ENCODE data around the gene OR2M7. TPM values are rescaled to one million over a fixed set of nuclear protein-coding genes. Genes with fewer than 3 reads are reported as not detected.

The OR2M7 gene
- polyA plus RNA-seq, 2 of the 4 experiments (the other 2 are of a cell fraction): not detected

DNA sequence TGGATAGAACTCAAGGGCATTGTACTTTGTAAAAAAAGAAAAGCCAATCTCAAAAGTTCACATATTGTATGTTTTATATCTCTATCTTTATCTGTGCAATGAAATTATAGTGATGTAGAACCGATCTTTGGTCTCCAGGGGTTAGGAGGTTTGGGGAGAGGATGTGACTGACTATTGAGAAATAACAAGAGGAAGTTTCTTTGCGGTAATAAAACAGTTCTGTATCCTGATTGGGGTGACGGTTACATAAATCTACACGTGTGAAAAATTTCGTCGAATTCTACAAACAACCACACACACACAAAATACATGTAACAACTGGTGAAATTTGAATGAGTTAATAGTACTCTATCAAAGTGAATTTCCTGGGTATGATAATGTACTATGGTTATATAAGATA, 36.0 kb downstream of the OR2M7 start (continued):
- TF ChIP-seq, protein P1, sequence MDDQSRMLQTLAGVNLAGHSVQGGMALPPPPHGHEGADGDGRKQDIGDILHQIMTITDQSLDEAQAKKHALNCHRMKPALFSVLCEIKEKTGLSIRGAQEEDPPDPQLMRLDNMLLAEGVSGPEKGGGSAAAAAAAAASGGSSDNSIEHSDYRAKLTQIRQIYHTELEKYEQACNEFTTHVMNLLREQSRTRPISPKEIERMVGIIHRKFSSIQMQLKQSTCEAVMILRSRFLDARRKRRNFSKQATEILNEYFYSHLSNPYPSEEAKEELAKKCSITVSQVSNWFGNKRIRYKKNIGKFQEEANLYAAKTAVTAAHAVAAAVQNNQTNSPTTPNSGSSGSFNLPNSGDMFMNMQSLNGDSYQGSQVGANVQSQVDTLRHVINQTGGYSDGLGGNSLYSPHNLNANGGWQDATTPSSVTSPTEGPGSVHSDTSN (IDR thresholded peaks at IDR 0.05): no peak
- TF ChIP-seq, protein P2, sequence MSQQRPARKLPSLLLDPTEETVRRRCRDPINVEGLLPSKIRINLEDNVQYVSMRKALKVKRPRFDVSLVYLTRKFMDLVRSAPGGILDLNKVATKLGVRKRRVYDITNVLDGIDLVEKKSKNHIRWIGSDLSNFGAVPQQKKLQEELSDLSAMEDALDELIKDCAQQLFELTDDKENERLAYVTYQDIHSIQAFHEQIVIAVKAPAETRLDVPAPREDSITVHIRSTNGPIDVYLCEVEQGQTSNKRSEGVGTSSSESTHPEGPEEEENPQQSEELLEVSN (IDR thresholded peaks at IDR 0.05; ENCODE audit: borderline replicate concordance, low read depth): no peak
- no peak for TF ChIP-seq EHMT2 (IDR thresholded peaks at IDR 0.05; ENCODE audit: low read depth)
- TF ChIP-seq HEYL (CRISPR knock-in tag; IDR thresholded peaks at IDR 0.05): no peak

DNA sequence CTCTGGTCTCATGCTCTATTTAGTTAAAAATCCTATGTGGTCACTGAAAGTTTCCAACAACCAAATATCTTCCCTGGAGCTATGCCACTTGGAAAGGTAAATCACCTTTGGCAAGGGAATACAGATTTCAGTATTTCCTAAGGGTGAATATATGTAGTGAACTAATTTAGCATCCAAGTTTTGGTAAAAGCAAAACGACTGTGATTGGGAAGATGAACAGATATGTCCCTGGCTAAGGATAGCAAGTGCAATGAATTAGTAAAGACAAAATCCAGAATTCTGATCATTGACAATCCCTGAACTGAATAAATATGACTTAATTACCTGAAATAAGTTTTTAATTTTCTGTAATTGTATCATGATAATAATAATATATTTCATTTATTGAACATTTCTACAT, 46.5 kb downstream of the OR2M7 start, which contains the start of gene OR2T33:
TSS of gene OR2T33 (minus strand) at position 101 of the 400 bp plus-strand sequence. CDS start 4,162 bp downstream, outside the sequence.
- WGBS (ENCODE audit: missing lambda C conversion rate): 0% methylated on average over 1 of the region's 1 CpG
- Histone ChIP-seq H3K9me3 (no peaks in the 10 kb centered on the region), H3K4me3 (no peak within 1 kb of the TSS), H3K4me1 (no peaks in the 10 kb centered on the region), H3K27ac (no peak within 1 kb of the TSS), H3K4me2 (no peak within 1 kb of the TSS)
- POLR2A ChIA-PET: no interaction called here
- no peak for ATAC-seq
- CTCF ChIA-PET: no interaction called here
- no peak for FAIRE-seq
- DNase-seq (ENCODE audit: low read depth in 1 of 2, low spot score in 1 of 2): no peak
- TF ChIP-seq, protein P3, sequence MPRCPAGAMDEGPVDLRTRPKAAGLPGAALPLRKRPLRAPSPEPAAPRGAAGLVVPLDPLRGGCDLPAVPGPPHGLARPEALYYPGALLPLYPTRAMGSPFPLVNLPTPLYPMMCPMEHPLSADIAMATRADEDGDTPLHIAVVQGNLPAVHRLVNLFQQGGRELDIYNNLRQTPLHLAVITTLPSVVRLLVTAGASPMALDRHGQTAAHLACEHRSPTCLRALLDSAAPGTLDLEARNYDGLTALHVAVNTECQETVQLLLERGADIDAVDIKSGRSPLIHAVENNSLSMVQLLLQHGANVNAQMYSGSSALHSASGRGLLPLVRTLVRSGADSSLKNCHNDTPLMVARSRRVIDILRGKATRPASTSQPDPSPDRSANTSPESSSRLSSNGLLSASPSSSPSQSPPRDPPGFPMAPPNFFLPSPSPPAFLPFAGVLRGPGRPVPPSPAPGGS (IDR thresholded peaks at IDR 0.05): no peak
- TF ChIP-seq NR3C1 (IDR thresholded peaks at IDR 0.05): no peak
- TF ChIP-seq HEYL (CRISPR knock-in tag; IDR thresholded peaks at IDR 0.05): no peak
- TF ChIP-seq ZC3H11A (IDR thresholded peaks at IDR 0.05): no peak
- TF ChIP-seq FOSL2 (IDR thresholded peaks at IDR 0.05): no peak
- TF ChIP-seq FOSL2 (CRISPR knock-in tag; IDR thresholded peaks at IDR 0.05): no peak
- TF ChIP-seq MYC (IDR thresholded peaks at IDR 0.05; ENCODE audit: borderline replicate concordance, low read length): no peak
- TF ChIP-seq PHF8 (IDR thresholded peaks at IDR 0.05; ENCODE audit: borderline replicate concordance, low read depth): no peak
- TF ChIP-seq, protein P4, sequence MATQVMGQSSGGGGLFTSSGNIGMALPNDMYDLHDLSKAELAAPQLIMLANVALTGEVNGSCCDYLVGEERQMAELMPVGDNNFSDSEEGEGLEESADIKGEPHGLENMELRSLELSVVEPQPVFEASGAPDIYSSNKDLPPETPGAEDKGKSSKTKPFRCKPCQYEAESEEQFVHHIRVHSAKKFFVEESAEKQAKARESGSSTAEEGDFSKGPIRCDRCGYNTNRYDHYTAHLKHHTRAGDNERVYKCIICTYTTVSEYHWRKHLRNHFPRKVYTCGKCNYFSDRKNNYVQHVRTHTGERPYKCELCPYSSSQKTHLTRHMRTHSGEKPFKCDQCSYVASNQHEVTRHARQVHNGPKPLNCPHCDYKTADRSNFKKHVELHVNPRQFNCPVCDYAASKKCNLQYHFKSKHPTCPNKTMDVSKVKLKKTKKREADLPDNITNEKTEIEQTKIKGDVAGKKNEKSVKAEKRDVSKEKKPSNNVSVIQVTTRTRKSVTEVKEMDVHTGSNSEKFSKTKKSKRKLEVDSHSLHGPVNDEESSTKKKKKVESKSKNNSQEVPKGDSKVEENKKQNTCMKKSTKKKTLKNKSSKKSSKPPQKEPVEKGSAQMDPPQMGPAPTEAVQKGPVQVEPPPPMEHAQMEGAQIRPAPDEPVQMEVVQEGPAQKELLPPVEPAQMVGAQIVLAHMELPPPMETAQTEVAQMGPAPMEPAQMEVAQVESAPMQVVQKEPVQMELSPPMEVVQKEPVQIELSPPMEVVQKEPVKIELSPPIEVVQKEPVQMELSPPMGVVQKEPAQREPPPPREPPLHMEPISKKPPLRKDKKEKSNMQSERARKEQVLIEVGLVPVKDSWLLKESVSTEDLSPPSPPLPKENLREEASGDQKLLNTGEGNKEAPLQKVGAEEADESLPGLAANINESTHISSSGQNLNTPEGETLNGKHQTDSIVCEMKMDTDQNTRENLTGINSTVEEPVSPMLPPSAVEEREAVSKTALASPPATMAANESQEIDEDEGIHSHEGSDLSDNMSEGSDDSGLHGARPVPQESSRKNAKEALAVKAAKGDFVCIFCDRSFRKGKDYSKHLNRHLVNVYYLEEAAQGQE (IDR thresholded peaks at IDR 0.05): no peak
- TF ChIP-seq CEBPB (IDR thresholded peaks at IDR 0.05): no peak
- TF ChIP-seq, protein P5, sequence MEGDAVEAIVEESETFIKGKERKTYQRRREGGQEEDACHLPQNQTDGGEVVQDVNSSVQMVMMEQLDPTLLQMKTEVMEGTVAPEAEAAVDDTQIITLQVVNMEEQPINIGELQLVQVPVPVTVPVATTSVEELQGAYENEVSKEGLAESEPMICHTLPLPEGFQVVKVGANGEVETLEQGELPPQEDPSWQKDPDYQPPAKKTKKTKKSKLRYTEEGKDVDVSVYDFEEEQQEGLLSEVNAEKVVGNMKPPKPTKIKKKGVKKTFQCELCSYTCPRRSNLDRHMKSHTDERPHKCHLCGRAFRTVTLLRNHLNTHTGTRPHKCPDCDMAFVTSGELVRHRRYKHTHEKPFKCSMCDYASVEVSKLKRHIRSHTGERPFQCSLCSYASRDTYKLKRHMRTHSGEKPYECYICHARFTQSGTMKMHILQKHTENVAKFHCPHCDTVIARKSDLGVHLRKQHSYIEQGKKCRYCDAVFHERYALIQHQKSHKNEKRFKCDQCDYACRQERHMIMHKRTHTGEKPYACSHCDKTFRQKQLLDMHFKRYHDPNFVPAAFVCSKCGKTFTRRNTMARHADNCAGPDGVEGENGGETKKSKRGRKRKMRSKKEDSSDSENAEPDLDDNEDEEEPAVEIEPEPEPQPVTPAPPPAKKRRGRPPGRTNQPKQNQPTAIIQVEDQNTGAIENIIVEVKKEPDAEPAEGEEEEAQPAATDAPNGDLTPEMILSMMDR (IDR thresholded peaks at IDR 0.05): no peak
- TF ChIP-seq RNF2 (IDR thresholded peaks at IDR 0.05; ENCODE audit: borderline replicate concordance, low read depth): no peak
- TF ChIP-seq, protein P2 (IDR thresholded peaks at IDR 0.05; ENCODE audit: borderline replicate concordance, low read depth): no peak
- no peak for TF ChIP-seq CHD2 (IDR thresholded peaks at IDR 0.05; ENCODE audit: low read length, partially characterized antibody)
- TF ChIP-seq, protein P6, sequence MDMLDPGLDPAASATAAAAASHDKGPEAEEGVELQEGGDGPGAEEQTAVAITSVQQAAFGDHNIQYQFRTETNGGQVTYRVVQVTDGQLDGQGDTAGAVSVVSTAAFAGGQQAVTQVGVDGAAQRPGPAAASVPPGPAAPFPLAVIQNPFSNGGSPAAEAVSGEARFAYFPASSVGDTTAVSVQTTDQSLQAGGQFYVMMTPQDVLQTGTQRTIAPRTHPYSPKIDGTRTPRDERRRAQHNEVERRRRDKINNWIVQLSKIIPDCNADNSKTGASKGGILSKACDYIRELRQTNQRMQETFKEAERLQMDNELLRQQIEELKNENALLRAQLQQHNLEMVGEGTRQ (IDR thresholded peaks at IDR 0.05): no peak
- TF ChIP-seq NFE2L2 (conservative IDR thresholded peaks at IDR 0.05; ENCODE audit: low read length): no peak
- TF ChIP-seq, protein P7, sequence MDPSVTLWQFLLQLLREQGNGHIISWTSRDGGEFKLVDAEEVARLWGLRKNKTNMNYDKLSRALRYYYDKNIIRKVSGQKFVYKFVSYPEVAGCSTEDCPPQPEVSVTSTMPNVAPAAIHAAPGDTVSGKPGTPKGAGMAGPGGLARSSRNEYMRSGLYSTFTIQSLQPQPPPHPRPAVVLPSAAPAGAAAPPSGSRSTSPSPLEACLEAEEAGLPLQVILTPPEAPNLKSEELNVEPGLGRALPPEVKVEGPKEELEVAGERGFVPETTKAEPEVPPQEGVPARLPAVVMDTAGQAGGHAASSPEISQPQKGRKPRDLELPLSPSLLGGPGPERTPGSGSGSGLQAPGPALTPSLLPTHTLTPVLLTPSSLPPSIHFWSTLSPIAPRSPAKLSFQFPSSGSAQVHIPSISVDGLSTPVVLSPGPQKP (IDR thresholded peaks at IDR 0.05; ENCODE audit: low read depth, low read length): no peak
- TF ChIP-seq CHD4 (IDR thresholded peaks at IDR 0.05; ENCODE audit: borderline replicate concordance): no peak
- no peak for TF ChIP-seq HOXA7 (CRISPR knock-in tag; IDR thresholded peaks at IDR 0.05)
- TF ChIP-seq MAFK (IDR thresholded peaks at IDR 0.05; ENCODE audit: partially characterized antibody): no peak

All from A549 (cell line).